Progenitor cell of endocrine pancreas (in vitro differentiated cells): Measurements from ENCODE around the gene SNAI1. TPM values are rescaled to one million over a fixed set of nuclear protein-coding genes. Genes with fewer than 3 reads are reported as not detected.

ENCODE experiments used
- DNase-seq: peaks from one replicate; pipeline ENCODE4 v3.0.0; 2021; ENCODE audit warnings: low spot score; ENCODE audit not compliant: unreplicated experiment
- H3K27ac Mint-ChIP-seq: 2 replicates; pipeline ENCODE4 v1.8.0; 2021; ENCODE audit warnings: mild to moderate bottlenecking, moderate library complexity, mixed read lengths
- H3K27me3 Mint-ChIP-seq: 2 replicates; pipeline ENCODE4 v1.8.0; 2021; ENCODE audit warnings: mixed read lengths
- H3K36me3 Mint-ChIP-seq: 2 replicates; pipeline ENCODE4 v1.8.0; 2022; ENCODE audit warnings: mixed read lengths; ENCODE audit not compliant: insufficient read depth
- H3K4me1 Mint-ChIP-seq: 2 replicates; pipeline ENCODE4 v1.8.0; 2021; ENCODE audit warnings: low read depth, mixed read lengths
- H3K4me3 Mint-ChIP-seq: 2 replicates; pipeline ENCODE4 v1.8.0; 2021; ENCODE audit warnings: low read depth, mild to moderate bottlenecking, moderate library complexity, mixed read lengths
- H3K9me3 Mint-ChIP-seq: 2 replicates; pipeline ENCODE4 v1.8.0; 2021; ENCODE audit warnings: low read depth, mixed read lengths
- total RNA-seq: library from RNA; stranded (reverse); gene quantifications from 2 replicates; pipeline ENCODE4 v1.2.1, GENCODE V29; 2021
- TF ChIP-seq, protein P1 (sequence below): fragments of 200-600 bp; sonication (generic); IDR thresholded peaks from one replicate; pipeline ENCODE4 v1.5.0; 2021; ENCODE audit warnings: antibody characterized with exemption, mild to moderate bottlenecking; ENCODE audit not compliant: unreplicated experiment

The SNAI1 gene
- total RNA-seq, 1 donor from 2014 or later, result 1.7 TPM

DNA sequence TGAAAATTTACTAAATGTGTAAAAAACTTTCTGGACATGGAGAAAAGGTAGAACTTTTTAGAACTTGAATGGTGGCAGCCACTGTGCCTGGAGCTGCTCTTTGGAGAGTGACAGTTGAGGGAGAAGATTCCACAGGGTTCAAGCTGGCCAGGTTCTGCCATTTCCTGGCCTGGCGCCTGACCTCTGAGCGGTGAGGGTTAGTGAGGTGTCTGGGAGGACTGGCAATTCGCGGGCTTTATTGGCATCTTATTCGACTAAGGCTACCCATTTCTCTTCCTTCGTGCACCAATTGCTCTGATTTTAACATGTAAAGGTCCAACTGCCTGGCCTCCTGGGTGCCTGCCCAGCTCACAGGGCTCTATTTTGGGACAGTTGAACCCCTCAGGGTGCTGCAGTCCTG, 2.4 kb downstream of the SNAI1 start:
- TF ChIP-seq, protein P1, sequence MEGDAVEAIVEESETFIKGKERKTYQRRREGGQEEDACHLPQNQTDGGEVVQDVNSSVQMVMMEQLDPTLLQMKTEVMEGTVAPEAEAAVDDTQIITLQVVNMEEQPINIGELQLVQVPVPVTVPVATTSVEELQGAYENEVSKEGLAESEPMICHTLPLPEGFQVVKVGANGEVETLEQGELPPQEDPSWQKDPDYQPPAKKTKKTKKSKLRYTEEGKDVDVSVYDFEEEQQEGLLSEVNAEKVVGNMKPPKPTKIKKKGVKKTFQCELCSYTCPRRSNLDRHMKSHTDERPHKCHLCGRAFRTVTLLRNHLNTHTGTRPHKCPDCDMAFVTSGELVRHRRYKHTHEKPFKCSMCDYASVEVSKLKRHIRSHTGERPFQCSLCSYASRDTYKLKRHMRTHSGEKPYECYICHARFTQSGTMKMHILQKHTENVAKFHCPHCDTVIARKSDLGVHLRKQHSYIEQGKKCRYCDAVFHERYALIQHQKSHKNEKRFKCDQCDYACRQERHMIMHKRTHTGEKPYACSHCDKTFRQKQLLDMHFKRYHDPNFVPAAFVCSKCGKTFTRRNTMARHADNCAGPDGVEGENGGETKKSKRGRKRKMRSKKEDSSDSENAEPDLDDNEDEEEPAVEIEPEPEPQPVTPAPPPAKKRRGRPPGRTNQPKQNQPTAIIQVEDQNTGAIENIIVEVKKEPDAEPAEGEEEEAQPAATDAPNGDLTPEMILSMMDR, result no peak
- Mint-ChIP-seq H3K9me3 (no peaks in the 10 kb centered on the region), H3K27ac (no peak overlapping the region), H3K27me3 (peaks cover 47% of the 10 kb centered on the region), H3K4me3 (no peak overlapping the region), H3K36me3 (no peaks in the 10 kb centered on the region), H3K4me1 (peaks cover 14% of the 10 kb centered on the region)
- no peak for DNase-seq

DNA sequence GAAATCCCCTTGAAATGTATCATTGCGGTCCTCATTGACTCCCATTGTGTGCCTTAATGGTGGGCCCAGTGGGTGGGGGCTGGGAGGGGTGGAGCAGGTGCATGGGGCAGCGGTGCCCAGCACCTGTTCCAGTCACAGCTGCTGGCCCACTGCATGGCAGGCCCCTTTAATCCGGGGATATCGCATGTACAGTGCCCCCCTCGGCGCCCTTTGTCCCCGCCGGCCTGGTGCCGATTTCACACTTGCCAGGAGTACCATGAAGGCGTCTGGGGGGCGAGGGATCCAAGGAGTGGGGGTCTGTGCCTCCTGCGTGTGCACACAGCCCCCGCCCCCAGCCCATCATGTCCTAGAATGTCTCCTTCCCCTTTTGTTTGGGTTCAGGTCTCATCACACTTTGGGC, 2.8 kb downstream of the SNAI1 start:
- Mint-ChIP-seq H3K4me1 (peaks cover 16% of the 10 kb centered on the region), H3K9me3 (no peaks in the 10 kb centered on the region), H3K27me3 (peaks cover 45% of the 10 kb centered on the region), H3K27ac (no peak overlapping the region), H3K36me3 (no peaks in the 10 kb centered on the region), H3K4me3 (no peak overlapping the region)
- DNase-seq, result no peak
- TF ChIP-seq, protein P1, result no peak

DNA sequence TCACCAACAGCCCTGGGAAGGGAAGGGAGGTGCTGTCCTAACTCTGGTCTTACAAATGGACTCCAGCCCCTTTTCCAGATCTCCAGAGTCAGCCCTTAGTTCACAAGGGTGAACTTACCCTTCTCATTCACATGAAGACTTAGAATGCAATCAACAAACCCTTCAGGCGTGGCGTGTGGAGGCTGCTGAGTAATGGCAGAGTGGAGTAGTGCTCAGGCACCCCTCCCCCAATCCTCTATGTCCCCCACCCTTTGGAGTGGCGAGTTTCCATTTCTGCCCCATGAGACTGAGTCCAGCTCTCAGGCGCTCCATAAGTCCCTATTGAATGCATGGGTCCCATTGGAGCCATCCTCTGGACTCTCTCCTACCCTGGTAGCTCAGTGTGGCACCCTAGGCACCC, 3.3 kb downstream of the SNAI1 start:
- Mint-ChIP-seq H3K36me3 (no peaks in the 10 kb centered on the region), H3K4me1 (peaks cover 16% of the 10 kb centered on the region)
- no peak for DNase-seq

DNA sequence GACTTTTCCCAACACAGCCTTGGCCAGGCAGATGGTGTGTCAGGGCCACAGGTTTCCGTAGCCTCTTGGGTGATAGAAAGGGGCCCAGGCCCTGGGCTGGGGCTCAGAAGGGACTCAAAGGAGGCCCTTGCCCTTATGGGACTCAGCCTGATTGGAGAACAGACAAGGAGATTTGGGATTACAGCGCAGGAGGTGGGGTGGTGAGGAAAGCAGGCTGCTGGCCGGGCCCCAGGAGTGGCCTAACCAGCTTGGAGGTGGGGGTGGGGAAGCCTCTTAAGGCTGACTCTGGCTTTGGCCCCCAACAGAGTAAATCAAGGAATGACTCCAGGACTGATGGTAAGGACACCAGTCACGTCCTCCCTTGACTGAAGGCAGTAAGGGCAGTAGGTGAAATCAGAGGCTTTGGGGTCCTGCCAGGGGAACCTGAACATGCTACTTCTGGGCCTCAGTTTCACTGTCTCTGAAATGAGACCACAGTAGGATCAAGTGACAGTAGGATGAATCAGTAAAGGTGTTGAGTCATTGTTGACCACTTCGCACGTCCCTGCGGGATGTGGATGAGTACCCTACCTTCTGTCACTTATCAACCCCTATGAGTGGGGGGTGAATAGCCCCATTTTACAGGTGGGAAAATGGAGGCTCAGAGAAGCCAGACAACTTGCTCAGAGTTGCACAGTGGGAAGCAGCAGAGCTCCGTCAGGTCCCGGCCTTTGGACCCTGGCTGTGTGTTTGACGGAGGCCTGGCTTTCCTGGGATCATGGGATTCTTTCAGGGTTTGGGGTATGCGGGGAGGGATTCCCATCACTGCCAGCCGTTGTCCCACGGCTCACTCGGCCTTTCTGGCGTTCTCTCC, 4.5 kb downstream of the SNAI1 start:
- H3K9me3 Mint-ChIP-seq, result no peaks in the 10 kb centered on the region
- TF ChIP-seq, protein P1, result no peak
- H3K27ac Mint-ChIP-seq, result peak overlapping the region; percentile 37
- H3K36me3 Mint-ChIP-seq, result no peaks in the 10 kb centered on the region
- H3K27me3 Mint-ChIP-seq, result peaks cover 28% of the 10 kb centered on the region
- DNase-seq, result no peak
- H3K4me3 Mint-ChIP-seq, result no peak overlapping the region
- H3K4me1 Mint-ChIP-seq, result peaks cover 13% of the 10 kb centered on the region

More for the DNA sequence above, 3.3 kb downstream of the SNAI1 start:
- Mint-ChIP-seq H3K27me3 (peaks cover 40% of the 10 kb centered on the region), H3K4me3 (no peak overlapping the region), H3K27ac (no peak overlapping the region), H3K9me3 (no peaks in the 10 kb centered on the region)
- TF ChIP-seq, protein P1, result no peak

DNA sequence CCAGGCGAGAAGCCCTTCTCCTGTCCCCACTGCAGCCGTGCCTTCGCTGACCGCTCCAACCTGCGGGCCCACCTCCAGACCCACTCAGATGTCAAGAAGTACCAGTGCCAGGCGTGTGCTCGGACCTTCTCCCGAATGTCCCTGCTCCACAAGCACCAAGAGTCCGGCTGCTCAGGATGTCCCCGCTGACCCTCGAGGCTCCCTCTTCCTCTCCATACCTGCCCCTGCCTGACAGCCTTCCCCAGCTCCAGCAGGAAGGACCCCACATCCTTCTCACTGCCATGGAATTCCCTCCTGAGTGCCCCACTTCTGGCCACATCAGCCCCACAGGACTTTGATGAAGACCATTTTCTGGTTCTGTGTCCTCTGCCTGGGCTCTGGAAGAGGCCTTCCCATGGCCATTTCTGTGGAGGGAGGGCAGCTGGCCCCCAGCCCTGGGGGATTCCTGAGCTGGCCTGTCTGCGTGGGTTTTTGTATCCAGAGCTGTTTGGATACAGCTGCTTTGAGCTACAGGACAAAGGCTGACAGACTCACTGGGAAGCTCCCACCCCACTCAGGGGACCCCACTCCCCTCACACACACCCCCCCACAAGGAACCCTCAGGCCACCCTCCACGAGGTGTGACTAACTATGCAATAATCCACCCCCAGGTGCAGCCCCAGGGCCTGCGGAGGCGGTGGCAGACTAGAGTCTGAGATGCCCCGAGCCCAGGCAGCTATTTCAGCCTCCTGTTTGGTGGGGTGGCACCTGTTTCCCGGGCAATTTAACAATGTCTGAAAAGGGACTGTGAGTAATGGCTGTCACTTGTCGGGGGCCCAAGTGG, 5.3 kb downstream of the SNAI1 start:
- no peak for DNase-seq
- Mint-ChIP-seq H3K4me3 (no peak overlapping the region), H3K27ac (no peak overlapping the region), H3K27me3 (peaks cover 24% of the 10 kb centered on the region), H3K36me3 (no peaks in the 10 kb centered on the region), H3K4me1 (peaks cover 9% of the 10 kb centered on the region), H3K9me3 (no peaks in the 10 kb centered on the region)
- TF ChIP-seq, protein P1, result no peak
